H9 (cell line): Measurements from ENCODE around the gene IFT81. TPM values are rescaled to one million over a fixed set of nuclear protein-coding genes. Genes with fewer than 3 reads are reported as not detected.
"Not testable (repeated sequence)": the region's sequence is repeated elsewhere in the genome, so short reads cannot be mapped to it uniquely, and the experiment has no call there.

Experiments used
- DNase-seq: peaks from one replicate; pipeline ENCODE4 v3.0.0-alpha.2; 2017
- H2AFZ ChIP-seq: one replicate; pipeline ENCODE4 v1.6.1; 2013; ENCODE audit warnings: mild to moderate bottlenecking, low read length, control low read depth, moderate library complexity
- H2AK5ac ChIP-seq: 2 replicates; pipeline ENCODE4 v1.6.1; 2013; ENCODE audit warnings: low read length, control low read depth, mixed read lengths; ENCODE audit not compliant: insufficient read length
- H2BK120ac ChIP-seq: one replicate; pipeline ENCODE4 v1.6.1; 2013; ENCODE audit warnings: low read depth, mild to moderate bottlenecking, low read length, control low read depth, inconsistent platforms; ENCODE audit not compliant: poor library complexity, severe bottlenecking
- H2BK12ac ChIP-seq: 2 replicates; pipeline ENCODE4 v1.6.1; 2013; ENCODE audit warnings: low read length, control low read depth, mixed read lengths, low read depth; ENCODE audit not compliant: insufficient read length
- H2BK15ac ChIP-seq: 2 replicates; pipeline ENCODE4 v1.6.1; 2013; ENCODE audit warnings: low read depth, low read length, control low read depth
- H2BK20ac ChIP-seq: one replicate; pipeline ENCODE4 v1.6.1; 2013; ENCODE audit warnings: low read depth, mild to moderate bottlenecking, low read length, control low read depth, inconsistent platforms; ENCODE audit not compliant: poor library complexity, severe bottlenecking
- H2BK5ac ChIP-seq: 2 replicates; pipeline ENCODE4 v1.6.1; 2013; ENCODE audit warnings: low read length, control low read depth, mixed read lengths; ENCODE audit not compliant: insufficient read length
- H3K14ac ChIP-seq: 2 replicates; pipeline ENCODE4 v1.6.1; 2013; ENCODE audit warnings: low read length, control low read depth; ENCODE audit not compliant: insufficient read depth
- H3K18ac ChIP-seq: 2 replicates; pipeline ENCODE4 v1.6.1; 2013; ENCODE audit warnings: low read depth, mild to moderate bottlenecking, mixed read lengths, low read length, control low read depth; ENCODE audit not compliant: insufficient read length
- H3K23ac ChIP-seq: 2 replicates; pipeline ENCODE4 v1.6.1; 2013; ENCODE audit warnings: low read length, control low read depth, mixed read lengths, low read depth; ENCODE audit not compliant: insufficient read length
- H3K23me2 ChIP-seq: 2 replicates; pipeline ENCODE4 v1.6.1; 2013; ENCODE audit warnings: low read depth, mild to moderate bottlenecking, mixed read lengths, low read length, control low read depth; ENCODE audit not compliant: insufficient read length, poor library complexity, severe bottlenecking
- H3K27ac ChIP-seq: 2 replicates; pipeline ENCODE4 v1.5.1; 2013; ENCODE audit warnings: low read length, control low read depth, mixed read lengths, low read depth; ENCODE audit not compliant: insufficient read length
- H3K27me3 ChIP-seq: 2 replicates; pipeline ENCODE4 v1.6.1; 2013; ENCODE audit warnings: low read length, control low read depth, inconsistent platforms; ENCODE audit not compliant: insufficient read depth
- H3K4ac ChIP-seq: 2 replicates; pipeline ENCODE4 v1.6.1; 2013; ENCODE audit warnings: low read depth, mild to moderate bottlenecking, control low read depth, inconsistent platforms, low read length, moderate library complexity
- H3K4me1 ChIP-seq: 2 replicates; pipeline ENCODE4 v1.6.1; 2013; ENCODE audit warnings: low read length, control low read depth, inconsistent platforms; ENCODE audit not compliant: insufficient read depth
- H3K4me2 ChIP-seq: 2 replicates; pipeline ENCODE4 v1.6.1; 2013; ENCODE audit warnings: low read length, control low read depth, mixed read lengths; ENCODE audit not compliant: insufficient read length, insufficient read depth
- H3K56ac ChIP-seq: 2 replicates; pipeline ENCODE4 v1.6.1; 2013; ENCODE audit warnings: low read depth, mild to moderate bottlenecking, mixed read lengths, low read length, control low read depth; ENCODE audit not compliant: insufficient read length
- H3K79me1 ChIP-seq: 2 replicates; pipeline ENCODE4 v1.6.1; 2013; ENCODE audit warnings: low read depth, mild to moderate bottlenecking, moderate library complexity, low read length, control low read depth, inconsistent platforms; ENCODE audit not compliant: insufficient read depth, poor library complexity, severe bottlenecking
- H3K79me2 ChIP-seq: 2 replicates; pipeline ENCODE4 v1.6.1; 2013; ENCODE audit warnings: low read length, control low read depth, inconsistent platforms; ENCODE audit not compliant: insufficient read depth
- H3K9ac ChIP-seq: 2 replicates; pipeline ENCODE4 v1.6.1; 2013; ENCODE audit warnings: low read length, control low read depth, mixed read lengths; ENCODE audit not compliant: insufficient read length; ENCODE audit errors: extremely low read depth
- H3K9me3 ChIP-seq: one replicate; pipeline ENCODE4 v1.6.1; 2013; ENCODE audit warnings: low read depth, low read length, inconsistent platforms; ENCODE audit not compliant: control insufficient read depth
- H3T11ph ChIP-seq: one replicate; pipeline ENCODE4 v1.6.1; 2013; ENCODE audit warnings: mild to moderate bottlenecking, low read length, control low read depth, inconsistent platforms
- H4K20me1 ChIP-seq: one replicate; pipeline ENCODE4 v1.6.1; 2013; ENCODE audit not compliant: control insufficient read depth, insufficient read length, insufficient read depth
- H4K5ac ChIP-seq: 2 replicates; pipeline ENCODE4 v1.6.1; 2013; ENCODE audit warnings: low read depth, mild to moderate bottlenecking, mixed read lengths, low read length, control low read depth; ENCODE audit not compliant: insufficient read length
- H4K8ac ChIP-seq: replicated peaks from 2 replicates; pipeline ENCODE4 v1.6.1; 2013; ENCODE audit warnings: low read length, control low read depth, mixed read lengths, low read depth; ENCODE audit not compliant: insufficient read length
- H4K91ac ChIP-seq: 2 replicates; pipeline ENCODE4 v1.6.1; 2013; ENCODE audit warnings: low read depth, mild to moderate bottlenecking, moderate library complexity, mixed read lengths, low read length, control low read depth; ENCODE audit not compliant: insufficient read length
- H3K27ac Mint-ChIP-seq, 3 experiments: 2 replicates in 2 of 3; 3 replicates in 1 of 3; pipeline ENCODE4 v1.8.0; 2020 to 2021; ENCODE audit warnings: mixed read lengths in 3 of 3, mild to moderate bottlenecking in 1 of 3, moderate library complexity in 1 of 3
- H3K27me3 Mint-ChIP-seq: 2 replicates; pipeline ENCODE4 v1.8.0; 2021; ENCODE audit warnings: low read depth, mild to moderate bottlenecking, moderate library complexity, mixed read lengths
- H3K36me3 Mint-ChIP-seq, 3 experiments: 2 replicates in 2 of 3; 3 replicates in 1 of 3; pipeline ENCODE4 v1.8.0; 2020 to 2021; ENCODE audit warnings: low read depth in 3 of 3, mixed read lengths in 3 of 3; ENCODE audit not compliant: insufficient read depth in 1 of 3
- H3K4me1 Mint-ChIP-seq, 2 experiments: 2 replicates each; pipeline ENCODE4 v1.8.0; 2020; ENCODE audit warnings: mixed read lengths in 2 of 2
- H3K4me3 Mint-ChIP-seq, 2 experiments: 2 replicates in 1 of 2; 3 replicates in 1 of 2; pipeline ENCODE4 v1.8.0; 2020 to 2021; ENCODE audit warnings: mild to moderate bottlenecking in 2 of 2, mixed read lengths in 2 of 2, moderate library complexity in 1 of 2
- H3K9me3 Mint-ChIP-seq, 2 experiments: 2 replicates in 1 of 2; 3 replicates in 1 of 2; pipeline ENCODE4 v1.8.0; 2020; ENCODE audit warnings: mild to moderate bottlenecking in 2 of 2, mixed read lengths in 2 of 2, moderate library complexity in 1 of 2
- WGBS: extraction: QIAGEN DNeasy Blood & Tissue Kit; methylation state at CpG from one replicate; pipeline ENCODE4 v1.1.7; 2013; ENCODE audit warnings: missing lambda C conversion rate, low lambda C conversion rate, mixed read lengths; ENCODE audit not compliant: insufficient read length; ENCODE audit errors: extremely low coverage; 5-methylcytosine and 5-hydroxymethylcytosine counted together
- total RNA-seq: library from RNA; stranded (reverse); gene quantifications from 2 replicates; pipeline ENCODE4 v1.2.1, GENCODE V29; 2021
- TF ChIP-seq, protein P1 (sequence below): fragments of 200-600 bp; sonication (generic); conservative IDR thresholded peaks from 3 replicates; pipeline ENCODE4 v1.8.0; 2021; ENCODE audit warnings: antibody characterized with exemption, mild to moderate bottlenecking

The IFT81 gene
- total RNA-seq, 1 experiment from 2014 or later, result 9.3 TPM

DNA sequence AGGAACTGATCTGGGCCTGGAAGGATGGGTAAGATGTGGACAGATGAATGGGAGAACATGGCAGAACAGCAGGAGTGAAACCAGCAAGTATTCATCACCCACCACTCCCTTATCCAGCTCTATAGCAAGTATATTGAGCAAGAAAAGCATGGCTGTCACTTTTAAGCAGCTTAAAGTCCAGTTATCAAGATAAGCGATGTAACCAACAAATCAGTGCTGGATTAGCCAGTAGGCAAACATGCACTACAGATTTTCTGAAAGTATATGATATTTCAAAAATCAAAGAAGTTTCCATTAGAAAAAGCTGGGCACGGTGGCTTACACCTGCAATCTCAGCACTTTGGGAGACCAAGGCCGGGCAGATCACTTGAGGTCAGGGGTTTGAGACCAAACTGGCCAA is 103.0 kb downstream of the IFT81 start:
- no peak overlapping the region for H3K27ac ChIP-seq
- WGBS, result no CpG with 5 or more reads among the region's 3 CpGs
- H4K20me1 ChIP-seq, result no peaks in the 10 kb centered on the region
- no peaks in the 10 kb centered on the region for H3K27me3 Mint-ChIP-seq
- no peak overlapping the region for H3K18ac ChIP-seq
- H3K56ac ChIP-seq, result no peak overlapping the region
- no peak for DNase-seq
- H4K8ac ChIP-seq, result no peak overlapping the region
- no peak overlapping the region for H3K14ac ChIP-seq
- H2AFZ ChIP-seq, result no peak overlapping the region
- H3K79me1 ChIP-seq, result no peaks in the 10 kb centered on the region
- no peak overlapping the region for H2AK5ac ChIP-seq
- H2BK15ac ChIP-seq, result no peak overlapping the region
- no peak overlapping the region for H2BK5ac ChIP-seq
- no peaks in the 10 kb centered on the region for H3K79me2 ChIP-seq
- no peaks in the 10 kb centered on the region; the same call in 1 of the 2 replicates for H3K4me1 ChIP-seq
- no peaks in the 10 kb centered on the region for H3K9me3 Mint-ChIP-seq
- TF ChIP-seq, protein P1, sequence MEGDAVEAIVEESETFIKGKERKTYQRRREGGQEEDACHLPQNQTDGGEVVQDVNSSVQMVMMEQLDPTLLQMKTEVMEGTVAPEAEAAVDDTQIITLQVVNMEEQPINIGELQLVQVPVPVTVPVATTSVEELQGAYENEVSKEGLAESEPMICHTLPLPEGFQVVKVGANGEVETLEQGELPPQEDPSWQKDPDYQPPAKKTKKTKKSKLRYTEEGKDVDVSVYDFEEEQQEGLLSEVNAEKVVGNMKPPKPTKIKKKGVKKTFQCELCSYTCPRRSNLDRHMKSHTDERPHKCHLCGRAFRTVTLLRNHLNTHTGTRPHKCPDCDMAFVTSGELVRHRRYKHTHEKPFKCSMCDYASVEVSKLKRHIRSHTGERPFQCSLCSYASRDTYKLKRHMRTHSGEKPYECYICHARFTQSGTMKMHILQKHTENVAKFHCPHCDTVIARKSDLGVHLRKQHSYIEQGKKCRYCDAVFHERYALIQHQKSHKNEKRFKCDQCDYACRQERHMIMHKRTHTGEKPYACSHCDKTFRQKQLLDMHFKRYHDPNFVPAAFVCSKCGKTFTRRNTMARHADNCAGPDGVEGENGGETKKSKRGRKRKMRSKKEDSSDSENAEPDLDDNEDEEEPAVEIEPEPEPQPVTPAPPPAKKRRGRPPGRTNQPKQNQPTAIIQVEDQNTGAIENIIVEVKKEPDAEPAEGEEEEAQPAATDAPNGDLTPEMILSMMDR, result no peak
- no peak overlapping the region for H4K5ac ChIP-seq
- no peak overlapping the region for H2BK12ac ChIP-seq
- no peak overlapping the region for H3T11ph ChIP-seq
- H3K4me1 Mint-ChIP-seq, result peaks cover 5 to 9% of the 10 kb centered on the region in 2 experiments
- no peak overlapping the region for H3K4me3 Mint-ChIP-seq
- no peak overlapping the region for H4K91ac ChIP-seq
- no peak overlapping the region for H3K9ac ChIP-seq
- H3K27me3 ChIP-seq, result no peaks in the 10 kb centered on the region
- H3K23ac ChIP-seq, result no peak overlapping the region
- no peak overlapping the region for H2BK20ac ChIP-seq
- no peak overlapping the region for H3K4me2 ChIP-seq
- H3K27ac Mint-ChIP-seq, result no peak overlapping the region
- no peak overlapping the region for H3K4ac ChIP-seq
- H2BK120ac ChIP-seq, result no peak overlapping the region
- no peaks in the 10 kb centered on the region for H3K36me3 Mint-ChIP-seq
- no peaks in the 10 kb centered on the region for H3K23me2 ChIP-seq
- no peaks in the 10 kb centered on the region for H3K9me3 ChIP-seq

- H2BK5ac ChIP-seq, H4K20me1 ChIP-seq, H2BK12ac ChIP-seq, H3K9me3 ChIP-seq, H3K27ac ChIP-seq, H3T11ph ChIP-seq, H3K23me2 ChIP-seq, H3K4me1 ChIP-seq, H3K79me1 ChIP-seq, H3K4me1 Mint-ChIP-seq, H3K9me3 Mint-ChIP-seq, H3K18ac ChIP-seq, H3K4me3 Mint-ChIP-seq, H3K27ac Mint-ChIP-seq, DNase-seq, H4K91ac ChIP-seq, H3K27me3 ChIP-seq, H2BK20ac ChIP-seq, H4K8ac ChIP-seq, H2BK15ac ChIP-seq, H3K27me3 Mint-ChIP-seq, H4K5ac ChIP-seq, H3K14ac ChIP-seq, H3K9ac ChIP-seq, H3K4ac ChIP-seq, H2BK120ac ChIP-seq, H3K36me3 Mint-ChIP-seq, H2AFZ ChIP-seq, H3K23ac ChIP-seq, H3K79me2 ChIP-seq, H3K56ac ChIP-seq, H2AK5ac ChIP-seq, H3K4me2 ChIP-seq: not testable (repeated sequence)
- WGBS, result no CpG with 5 or more reads among the region's 4 CpGs
Observed at GRCh38 chr12:110228348-110228747, 104.2 kb downstream of the IFT81 start.
